GM18508 (cell line): ENCODE data around the gene EIF1AD.
"Not testable (repeated sequence)": the region's sequence is repeated elsewhere in the genome, so short reads cannot be mapped to it uniquely, and the experiment has no call there.

Source experiments
- ATAC-seq: cut with Tn5 transposase; IDR thresholded peaks from one replicate; pipeline ENCODE4 v1.9.1; 2021; ENCODE audit warnings: moderate number of reproducible peaks; ENCODE audit not compliant: insufficient read depth, unreplicated experiment

EIF1AD gene

DNA sequence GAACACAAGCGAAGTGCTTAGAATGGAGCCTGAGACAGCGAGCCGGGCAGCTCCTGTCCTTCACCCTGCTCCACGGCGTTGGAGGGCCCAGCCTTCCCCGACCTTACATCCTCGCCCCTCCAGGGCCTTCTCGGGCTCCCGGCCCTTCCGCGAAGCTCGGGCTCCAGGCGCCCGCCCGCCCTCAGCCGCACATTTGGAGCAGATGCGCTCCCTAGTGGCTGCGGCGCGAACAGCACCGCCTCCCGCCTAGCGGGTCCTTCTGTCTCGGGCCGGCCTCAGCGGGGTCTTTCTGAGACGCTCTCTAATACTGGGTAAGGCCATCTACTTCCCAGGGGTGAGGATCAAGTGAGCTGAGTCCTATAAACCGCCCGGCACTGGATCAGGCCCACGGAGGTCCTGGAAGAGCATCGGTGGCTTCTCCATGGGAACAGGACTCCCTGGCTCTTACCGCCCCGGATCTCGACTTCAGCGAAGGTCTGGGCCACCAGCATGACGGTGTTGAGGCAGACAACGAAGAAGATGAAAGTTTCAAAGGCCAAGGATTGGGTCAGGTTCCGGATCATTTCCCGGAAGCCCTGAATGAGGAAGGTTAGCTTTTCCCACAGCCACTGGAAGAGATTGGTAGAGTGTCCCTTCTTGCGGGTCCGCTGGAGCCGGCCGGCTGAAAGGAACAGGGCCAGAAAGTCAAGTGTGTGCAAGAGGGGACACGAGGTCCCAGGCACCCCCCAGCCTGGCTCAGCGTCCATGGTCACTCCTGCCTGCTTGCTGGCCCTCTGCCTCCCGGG is 20.6 kb upstream of the EIF1AD start:
- no peak for ATAC-seq

GRCh38 chr11:66020618-66021357 is 18.8 kb upstream of the EIF1AD start:
- ATAC-seq: no peak

GRCh38 chr11:66020212-66020611 is 18.3 kb upstream of the EIF1AD start:
- no peak for ATAC-seq

DNA sequence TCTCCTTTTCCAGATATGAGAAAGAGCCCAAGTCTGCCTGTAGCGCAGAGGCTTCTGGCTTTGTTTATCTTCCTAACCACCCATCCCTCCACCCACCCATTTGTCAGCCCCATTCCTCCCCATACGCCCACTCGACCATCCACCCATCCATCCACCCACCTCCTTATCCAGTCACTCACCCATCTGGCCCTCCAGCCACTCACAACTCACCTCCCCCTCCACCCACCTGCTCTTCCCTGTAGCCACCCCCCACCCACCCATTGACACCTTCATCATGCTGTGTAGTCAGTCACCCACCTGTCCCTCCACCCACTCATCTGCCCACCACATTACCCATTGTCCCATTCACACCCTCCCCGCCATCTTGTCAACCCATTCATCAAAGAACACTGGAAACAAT is 15.4 kb upstream of the EIF1AD start:
- no peak for ATAC-seq

DNA sequence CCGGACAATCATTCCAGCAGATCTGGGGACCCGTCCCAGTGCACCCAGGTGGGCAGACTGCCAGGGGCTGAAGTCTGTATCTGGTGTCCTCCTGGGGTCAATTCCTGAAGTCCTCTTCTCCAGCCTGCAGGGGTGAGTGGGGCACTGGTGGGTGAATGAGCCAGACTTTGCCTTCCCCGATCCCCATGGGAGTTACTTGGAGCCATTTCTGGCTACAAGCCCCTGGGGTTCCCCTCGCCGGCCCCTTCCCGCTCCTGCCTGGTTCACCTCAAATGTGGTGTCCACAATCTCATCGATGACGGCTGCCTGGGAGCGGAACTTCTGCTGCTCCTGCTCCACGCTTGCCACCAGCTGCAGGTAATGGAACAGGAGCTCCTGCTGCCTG is 14.8 kb upstream of the EIF1AD start:
- no peak for ATAC-seq

DNA sequence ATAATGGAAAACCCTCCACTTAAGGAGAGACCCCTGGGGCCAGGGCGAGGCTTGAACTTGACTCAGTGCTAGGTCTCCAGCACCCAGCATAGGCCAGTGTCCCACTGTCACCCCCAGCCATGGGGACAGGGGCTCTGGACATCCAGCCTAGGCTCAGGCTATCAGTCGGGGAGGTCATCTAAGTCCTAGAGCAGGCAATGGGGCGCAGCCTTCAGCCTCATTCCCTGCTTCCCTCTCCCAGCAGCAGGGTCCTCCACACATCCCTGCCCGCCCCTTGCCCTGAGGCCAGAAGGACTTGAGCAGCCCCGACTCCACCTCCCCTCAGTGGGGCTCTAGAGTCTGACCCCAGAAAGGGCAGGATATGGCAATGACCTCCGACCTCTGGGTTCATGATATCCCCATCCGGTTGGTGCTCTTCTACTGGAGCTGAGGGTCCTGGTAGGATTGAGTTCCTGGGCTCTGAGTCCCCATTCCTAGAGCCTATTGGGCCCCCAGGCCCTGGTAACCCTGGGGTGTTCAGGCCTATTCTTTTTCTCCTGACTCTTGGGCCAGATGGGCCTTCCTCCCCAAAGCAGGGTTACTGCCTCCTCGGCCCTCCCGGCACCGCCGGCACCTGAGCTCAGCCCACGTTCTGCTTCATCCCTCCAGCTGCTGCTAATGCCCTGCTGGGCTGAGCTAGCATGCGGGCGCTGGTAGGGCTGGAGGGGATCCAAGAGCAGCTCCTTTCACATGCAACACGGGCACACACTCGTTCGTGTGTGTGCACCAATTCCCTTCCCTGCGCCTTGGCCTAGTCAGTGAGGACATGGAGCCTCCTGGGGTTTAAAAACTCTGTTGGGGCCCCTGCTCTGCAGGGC is 14.2 kb upstream of the EIF1AD start:
- ATAC-seq: no peak

DNA sequence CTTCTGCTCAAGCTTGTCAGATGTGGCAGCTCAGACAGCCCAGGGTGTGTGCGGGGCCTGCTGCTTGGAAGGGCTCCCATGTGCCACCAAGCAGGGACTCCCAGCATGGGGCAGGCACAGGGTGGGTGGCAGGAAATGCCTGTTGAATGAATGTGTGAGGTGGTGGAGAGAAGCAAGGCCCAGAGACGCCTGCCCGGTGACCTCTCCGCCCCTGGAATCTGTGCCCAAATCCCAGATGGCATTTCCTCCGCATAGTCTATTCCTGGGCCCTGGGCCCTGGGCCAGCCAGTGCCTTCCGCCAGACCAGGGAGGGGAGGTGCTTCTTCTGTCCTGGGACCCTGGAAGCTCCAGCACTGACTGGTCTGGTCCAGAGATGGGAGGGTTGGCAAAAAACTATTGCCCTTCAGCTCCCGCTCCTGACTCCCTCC is 13.5 kb upstream of the EIF1AD start:
- ATAC-seq: no peak

- no peak for ATAC-seq
These were observed 13.0 kb upstream of the EIF1AD start for GRCh38 chr11:66014804-66015453.

DNA sequence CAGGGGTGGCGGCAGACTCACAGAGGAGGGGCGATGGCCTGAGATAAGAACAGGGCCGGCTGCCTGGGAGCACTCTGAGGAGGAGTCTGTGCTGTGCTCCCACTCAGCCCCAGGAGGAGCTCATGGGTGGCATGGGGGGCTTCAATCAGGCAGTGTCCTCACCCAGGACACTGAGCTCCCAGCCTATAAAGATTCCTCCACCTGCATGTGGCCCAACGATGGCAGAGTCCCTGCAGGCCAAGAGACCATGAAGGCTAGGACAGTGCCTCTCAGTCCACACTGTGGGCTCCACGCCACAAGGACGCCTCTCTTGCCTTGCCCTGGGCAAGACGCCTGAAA is 11.8 kb upstream of the EIF1AD start:
- no peak for ATAC-seq

- ATAC-seq: no peak
These were observed 11.2 kb upstream of the EIF1AD start for GRCh38 chr11:66012946-66013761.

GRCh38 chr11:66012371-66012945 is 10.5 kb upstream of the EIF1AD start:
- no peak for ATAC-seq

- ATAC-seq: no peak
These were observed 9.9 kb upstream of the EIF1AD start, which contains the start of gene CST6 for GRCh38 chr11:66011785-66012303. CST6 (plus strand) TSS chr11:66012008; CDS start chr11:66012045, 37 bp downstream.

DNA sequence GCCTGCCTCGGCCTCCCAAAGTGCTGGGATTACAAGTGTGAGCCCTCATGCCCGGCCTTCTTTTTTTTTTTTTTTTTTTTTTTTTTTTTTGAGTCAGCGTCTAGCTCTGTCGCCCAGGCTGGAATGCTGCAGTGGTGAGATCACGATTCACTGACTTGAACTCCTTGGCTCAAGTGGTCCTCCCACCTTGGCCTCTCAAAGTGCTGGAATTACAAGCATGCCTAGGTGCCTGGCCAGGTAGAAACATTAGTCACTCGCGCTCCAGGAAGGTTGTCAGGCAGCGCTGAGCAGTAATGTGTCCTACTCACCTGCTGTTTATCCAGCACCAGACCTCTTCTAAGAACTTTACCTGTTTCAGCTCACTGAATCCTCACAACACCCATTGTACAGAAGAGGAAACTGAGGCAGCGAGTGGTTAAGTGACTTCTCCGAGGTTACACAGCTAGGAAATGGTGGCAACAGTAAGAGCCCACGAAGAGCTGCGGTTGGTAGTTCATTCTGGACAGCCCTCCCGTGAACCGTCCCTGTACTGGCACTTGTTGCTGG is 9.4 kb upstream of the EIF1AD start:
- no peak for ATAC-seq

DNA sequence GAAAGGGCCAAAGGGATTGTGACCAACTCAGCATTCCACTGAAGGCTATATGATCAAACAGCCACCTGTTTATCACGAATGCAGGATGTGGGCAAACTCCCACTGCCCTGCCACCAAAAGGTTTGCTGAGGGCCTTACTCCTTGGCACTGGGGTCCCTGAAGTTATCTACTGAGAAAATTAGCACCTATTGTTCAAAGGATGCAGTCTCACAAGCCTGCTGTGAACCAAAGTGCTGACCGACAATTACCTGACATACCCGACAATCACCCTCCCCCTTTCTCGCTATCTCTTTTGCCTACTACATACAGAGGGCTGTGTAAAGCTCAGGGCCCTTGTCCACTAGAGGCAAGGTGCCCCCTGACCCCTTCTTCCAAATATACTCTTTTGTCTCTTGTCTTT is 8.1 kb upstream of the EIF1AD start:
- not testable (repeated sequence) for ATAC-seq

DNA sequence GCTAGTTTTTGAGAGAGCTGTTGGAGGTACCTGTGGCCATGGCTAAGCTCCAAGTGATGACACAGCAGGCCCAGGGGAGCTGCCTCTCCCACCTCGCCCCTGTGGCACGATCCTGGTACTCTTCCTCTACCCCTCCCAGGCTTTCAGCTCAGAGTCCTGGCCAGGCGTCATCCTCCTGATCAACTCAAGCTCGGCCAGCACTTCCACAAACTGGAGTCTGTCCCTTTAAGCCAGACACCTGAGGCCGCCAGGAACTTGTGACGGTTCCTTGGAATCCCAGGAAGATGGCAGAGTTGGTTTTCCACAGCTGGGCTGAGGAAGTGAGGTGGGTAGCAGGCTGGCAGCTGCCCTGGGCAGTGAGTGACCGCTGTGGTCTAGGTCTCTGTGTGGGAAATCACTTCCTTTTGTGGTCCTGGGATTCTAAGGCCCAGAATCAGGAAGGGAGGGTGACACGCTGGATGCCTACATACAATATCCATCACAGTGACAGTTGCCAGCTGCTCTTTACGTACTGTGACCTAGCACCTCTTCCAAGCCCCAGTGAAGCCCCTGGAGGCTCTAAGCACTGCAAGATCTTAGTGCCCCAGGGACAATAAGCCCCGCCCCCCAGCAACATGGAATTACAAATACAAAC is 6.6 kb upstream of the EIF1AD start:
- no peak for ATAC-seq

DNA sequence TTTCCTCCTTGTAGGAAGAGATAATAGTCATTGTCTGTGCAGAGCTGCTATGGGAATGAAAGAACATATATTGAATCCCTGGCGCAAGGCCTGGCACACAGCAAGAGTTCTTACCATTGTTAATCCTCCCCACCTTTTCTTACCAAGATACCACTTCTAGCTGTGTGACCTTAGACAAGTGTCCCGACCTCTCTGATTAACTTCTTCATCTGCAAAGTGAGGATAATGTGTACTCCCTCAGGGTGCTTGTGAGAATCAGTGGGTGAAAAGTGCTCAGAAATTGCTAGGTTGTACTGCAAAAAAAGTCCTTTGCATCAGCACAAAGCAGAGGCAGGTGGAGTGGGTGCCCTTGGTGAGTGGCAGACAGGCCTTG is 6.1 kb upstream of the EIF1AD start:
- no peak for ATAC-seq

- ATAC-seq: no peak
These were observed 5.3 kb upstream of the EIF1AD start for GRCh38 chr11:66007201-66007634.

GRCh38 chr11:66006891-66007176 is 4.9 kb upstream of the EIF1AD start:
- no peak for ATAC-seq
